Heart right ventricle (tissue), 16 donors: ENCODE data around the gene PNPLA2. TPM values are rescaled to one million over a fixed set of nuclear protein-coding genes. Genes with fewer than 3 reads are reported as not detected.

ENCODE experiments used
- ATAC-seq, 8 donors: fragments of 200-7000 bp; cut with Tn5 transposase; one replicate each; pipeline ENCODE4 v1.9.1; 2020; ENCODE audit warnings: mild to moderate bottlenecking in 8 of 8, moderate library complexity in 8 of 8, moderate number of reproducible peaks in 1 of 8
- DNase-seq, 2 donors: peaks; one replicate each; pipeline ENCODE4 v3.0.0-alpha.2; 2020
- H3K27ac ChIP-seq, 10 donors: fragments of 200-600 bp; sonication (generic) in 2 of 10; one replicate each; pipeline versions ENCODE4 v1.5.0 to v1.8.0; 2020 to 2022; ENCODE audit warnings: mild to moderate bottlenecking in 3 of 10
- H3K27me3 ChIP-seq, 7 donors: fragments of 200-600 bp; one replicate each; pipeline ENCODE4 v1.8.0; 2021 to 2022; ENCODE audit warnings: mild to moderate bottlenecking in 2 of 7
- H3K36me3 ChIP-seq, 9 donors: fragments of 200-600 bp; sonication (generic) in 1 of 9; one replicate each; pipeline versions ENCODE4 v1.5.0 to v1.8.0; 2020 to 2022; ENCODE audit warnings: mild to moderate bottlenecking in 2 of 9
- H3K4me1 ChIP-seq, 9 donors: fragments of 200-600 bp; sonication (generic) in 1 of 9; one replicate each; pipeline versions ENCODE4 v1.5.0 to v1.8.0; 2020 to 2022; ENCODE audit warnings: mild to moderate bottlenecking in 4 of 9
- H3K4me3 ChIP-seq, 10 donors: fragments of 200-600 bp; sonication (generic) in 2 of 10; one replicate each; pipeline versions ENCODE4 v1.5.0 to v1.8.0; 2020 to 2022; ENCODE audit warnings: mild to moderate bottlenecking in 7 of 10, moderate library complexity in 2 of 10
- H3K9me3 ChIP-seq, 11 donors: fragments of 200-600 bp in 10 of 11; sonication (generic) in 2 of 11; one replicate each; pipeline versions ENCODE4 v1.5.0 to v1.8.0; 2013 to 2022; ENCODE audit warnings: mild to moderate bottlenecking in 2 of 11, control low read depth in 1 of 11, moderate library complexity in 1 of 11
- CTCF ChIP-seq, 9 donors: fragments of 200-600 bp; sonication (generic) in 2 of 9; IDR thresholded peaks; one replicate each; pipeline versions ENCODE4 v1.5.0 to v1.8.0; 2021 to 2022; ENCODE audit warnings: antibody characterized with exemption in 9 of 9, mild to moderate bottlenecking in 5 of 9, moderate library complexity in 1 of 9
- WGBS, 2 donors: extraction: QIAGEN DNeasy Blood & Tissue Kit; methylation state at CpG; one replicate each; pipeline ENCODE4 v1.1.7; 2013; ENCODE audit warnings: inconsistent platforms in 1 of 2; 5-methylcytosine and 5-hydroxymethylcytosine counted together
- intact Hi-C, 10 donors: fragments of 100-400 bp; cut with DNase I; formaldehyde crosslinking; loops; one replicate each; pipeline versions ENCODE4 v1.11.1 to v1.14.2; 2022
- polyA plus RNA-seq, 2 donors: library from polyadenylated mRNA; stranded (reverse); fragments of 200-250 nt; gene quantifications; one replicate each; pipeline ENCODE4 v1.2.3, GENCODE V29; 2013
- total RNA-seq, 10 donors: library from RNA; stranded (reverse); fragmentation: NEBNext Ultra II Directional in 3 of 10; extraction: Animal tissue kit (Norgen Biotek cat#: 25700) in 3 of 10; gene quantifications; one replicate each; pipeline versions ENCODE4 v1.2.1 to v1.2.4, GENCODE V29; 2021 to 2023
- donor health status: Arrhythmogenic right ventricular cardiomyopathy.
- donor health status: ischemic (EF 13 %, LVEDD 7.1; RV severe dilation, severe dysfunction).
- donor health status: healthy with polysubstance abuse.
- donor health status: DM: no; HTN: yes; CAD: no.
- donor health status: DM: no; HTN: no; CAD: no.
- donor health status: ischemic (EF 25% LVEDD 6.9; RV normal size, moderate dysfunction).
- donor health status: ischemic (EF 25% LVEDD 5.7; RV mildly dilated, moderate dysfunction).
- donor health status: healthy.
- donor health status: DM: yes; HTN: yes; CAD: no.
- donor health status: Ischemic cardiomyopathy.
- donor health status: ischemic (EF 35%, LVEDD 5.7; RV mildly dilated, moderate dysfunction).
- donor health status: nonischemic (EF 11% LVEDD 7.7; RV severe dilation, severe dysfunction).
- donor health status: DM: yes; HTN: yes; CAD: no.
- donor health status: PGD.
- donor health status: ischemic (EF 29% LVEDD 5.4; RV normal size, mild dysfunction).
- donor health status: nonischemic (EF 23%, LVEDD 6.1; RV moderate dilation, normal function).

The PNPLA2 gene
- total and polyA plus RNA-seq, 12 donors, result 114 to 359 (median 247) TPM

DNA sequence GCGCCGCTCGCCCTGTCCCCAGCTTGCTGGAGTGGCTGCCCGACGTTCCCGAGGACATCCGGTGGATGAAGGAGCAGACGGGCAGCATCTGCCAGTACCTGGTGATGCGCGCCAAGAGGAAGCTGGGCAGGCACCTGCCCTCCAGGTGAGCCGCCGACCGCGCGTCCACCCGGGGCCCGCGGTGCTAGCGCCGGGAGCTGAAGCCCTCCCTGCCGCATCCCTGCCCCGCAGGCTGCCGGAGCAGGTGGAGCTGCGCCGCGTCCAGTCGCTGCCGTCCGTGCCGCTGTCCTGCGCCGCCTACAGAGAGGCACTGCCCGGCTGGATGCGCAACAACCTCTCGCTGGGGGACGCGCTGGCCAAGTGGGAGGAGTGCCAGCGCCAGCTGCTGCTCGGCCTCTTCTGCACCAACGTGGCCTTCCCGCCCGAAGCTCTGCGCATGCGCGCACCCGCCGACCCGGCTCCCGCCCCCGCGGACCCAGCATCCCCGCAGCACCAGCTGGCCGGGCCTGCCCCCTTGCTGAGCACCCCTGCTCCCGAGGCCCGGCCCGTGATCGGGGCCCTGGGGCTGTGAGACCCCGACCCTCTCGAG, 5.7 kb downstream of the PNPLA2 start:
- DNase-seq, result no peak
- H3K27me3 ChIP-seq, result peaks cover 0 to 32% (median 0%) of the 10 kb centered on the region in 7 donors
- peaks cover 0 to 46% (median 20%) of the 10 kb centered on the region in 9 donors for H3K36me3 ChIP-seq
- ATAC-seq, result no peak
- peaks cover 37 to 82% (median 64%) of the 10 kb centered on the region in 9 donors for H3K4me1 ChIP-seq
- intact Hi-C loops, result no loop called here
- no peaks in the 10 kb centered on the region for H3K9me3 ChIP-seq
- H3K4me3 ChIP-seq, result no peak overlapping the region
- WGBS, 2 donors, result 74 to 81% methylated on average over 53 to 59 of the region's 59 CpGs
- no peak for TF ChIP-seq CTCF (IDR thresholded peaks at IDR 0.05)
- no peak overlapping the region for H3K27ac ChIP-seq

DNA sequence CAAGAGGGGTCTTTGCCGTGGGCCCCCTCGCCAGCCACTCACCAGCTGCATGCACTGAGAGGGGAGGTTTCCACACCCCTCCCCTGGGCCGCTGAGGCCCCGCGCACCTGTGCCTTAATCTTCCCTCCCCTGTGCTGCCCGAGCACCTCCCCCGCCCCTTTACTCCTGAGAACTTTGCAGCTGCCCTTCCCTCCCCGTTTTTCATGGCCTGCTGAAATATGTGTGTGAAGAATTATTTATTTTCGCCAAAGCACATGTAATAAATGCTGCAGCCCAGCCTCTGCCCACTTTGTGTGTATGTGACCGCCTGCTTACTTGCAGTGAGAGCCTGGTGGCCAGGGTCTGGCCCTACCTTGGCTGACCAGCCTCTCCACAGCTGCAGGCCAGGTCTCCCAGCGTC, 6.2 kb downstream of the PNPLA2 start:
- H3K27ac ChIP-seq, result no peak overlapping the region
- no peaks in the 10 kb centered on the region for H3K9me3 ChIP-seq
- peaks cover 0 to 38% (median 0%) of the 10 kb centered on the region in 7 donors for H3K27me3 ChIP-seq
- DNase-seq, result no peak
- peaks cover 0 to 46% (median 20%) of the 10 kb centered on the region in 9 donors for H3K36me3 ChIP-seq
- peaks cover 42 to 87% (median 69%) of the 10 kb centered on the region in 9 donors for H3K4me1 ChIP-seq
- no peak for TF ChIP-seq CTCF (IDR thresholded peaks at IDR 0.05)
- 82 to 92% methylated on average over 11 of the region's 11 CpGs for WGBS, 2 donors
- intact Hi-C loops, result no loop called here
- ATAC-seq, result no peak
- H3K4me3 ChIP-seq, result no peak overlapping the region

DNA sequence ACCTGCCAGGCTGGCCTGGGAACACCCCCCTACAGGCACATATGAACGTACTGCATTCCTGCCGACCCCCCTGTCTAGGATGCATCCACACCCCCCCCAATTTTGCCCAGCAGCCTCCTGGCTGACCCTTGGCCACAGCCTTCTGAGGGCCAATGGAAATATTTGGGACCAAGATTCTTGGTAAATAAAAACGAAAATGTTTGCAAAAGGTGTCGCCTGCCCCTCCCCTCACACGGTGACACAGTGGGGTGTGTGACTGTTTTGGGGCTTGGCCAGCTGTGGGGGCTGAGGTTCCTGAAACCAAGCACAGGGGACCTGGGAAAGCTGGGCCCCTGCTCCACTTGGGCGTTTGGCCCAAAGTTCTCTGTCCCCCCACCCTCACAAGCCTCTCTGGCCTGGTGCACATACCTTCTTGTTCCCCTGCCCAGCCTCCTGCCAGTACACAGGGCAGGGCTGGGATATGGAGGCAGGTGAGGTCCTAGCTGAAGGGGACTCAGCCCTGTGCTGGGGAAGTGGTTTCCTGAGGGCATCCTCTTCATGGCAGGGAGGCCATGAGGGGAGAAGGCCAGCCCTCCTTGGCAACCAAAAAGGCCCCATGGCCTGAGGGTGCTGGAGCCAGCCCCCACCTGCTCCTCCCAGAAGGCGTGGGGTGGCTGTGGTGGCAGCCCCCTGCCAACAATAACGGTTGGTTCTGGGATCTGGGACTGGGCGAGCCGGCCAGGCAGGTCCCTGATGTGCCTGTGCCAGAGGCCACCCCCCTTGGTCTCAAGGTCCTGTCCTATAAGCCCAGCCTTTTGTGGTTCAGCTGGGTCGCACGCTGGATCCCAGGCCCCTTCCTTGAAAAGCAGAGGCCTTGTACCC, 6.9 kb downstream of the PNPLA2 start:
- DNase-seq (no peak), ATAC-seq (no peak)
- H3K27me3 ChIP-seq, result peaks cover 0 to 44% (median 0%) of the 10 kb centered on the region in 7 donors
- H3K9me3 ChIP-seq, result no peaks in the 10 kb centered on the region
- H3K4me1 ChIP-seq, result peaks cover 42 to 88% (median 70%) of the 10 kb centered on the region in 9 donors
- intact Hi-C loops, result no loop called here
- H3K4me3 ChIP-seq, result no peak overlapping the region
- 81 to 89% methylated on average over 12 of the region's 12 CpGs for WGBS, 2 donors
- peaks cover 0 to 46% (median 20%) of the 10 kb centered on the region in 9 donors for H3K36me3 ChIP-seq
- H3K27ac ChIP-seq, result peak overlapping the region in 5 of 10 donors; percentile 85 to 90 (median 89)
- no peak for TF ChIP-seq CTCF (IDR thresholded peaks at IDR 0.05)

DNA sequence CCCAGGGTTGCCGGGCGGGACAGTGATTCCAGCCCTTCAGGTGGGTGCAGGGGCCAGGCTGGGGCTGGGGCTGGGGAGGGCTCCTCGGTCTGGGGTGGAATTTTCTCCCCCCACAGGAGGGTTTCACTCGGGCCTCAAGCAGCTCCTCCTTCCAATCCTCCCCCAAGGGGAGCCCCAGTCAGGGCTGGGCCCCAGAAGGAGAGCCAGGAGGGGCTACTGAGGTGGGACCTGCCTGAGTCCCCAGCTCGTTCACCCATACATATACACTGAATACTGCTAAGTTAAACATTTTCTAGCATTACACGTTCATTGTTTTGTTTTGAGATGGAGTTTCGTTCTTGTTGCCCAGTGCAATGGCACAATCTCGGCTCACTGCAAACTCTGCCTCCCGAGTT, 7.5 kb downstream of the PNPLA2 start:
- intact Hi-C loops, result no loop called here
- ATAC-seq, result no peak
- H3K27ac ChIP-seq, result peak overlapping the region in 8 of 10 donors; percentile 72 to 90 (median 88)

More for the DNA sequence above, 7.5 kb downstream of the PNPLA2 start:
- peaks cover 40 to 88% (median 70%) of the 10 kb centered on the region in 9 donors for H3K4me1 ChIP-seq
- peaks cover 0 to 46% (median 20%) of the 10 kb centered on the region in 9 donors for H3K36me3 ChIP-seq
- TF ChIP-seq CTCF (IDR thresholded peaks at IDR 0.05), result no peak
- H3K9me3 ChIP-seq, result no peaks in the 10 kb centered on the region
- H3K27me3 ChIP-seq, result peaks cover 0 to 50% (median 0%) of the 10 kb centered on the region in 7 donors
- DNase-seq, result no peak
- H3K4me3 ChIP-seq, result peak overlapping the region in 3 of 10 donors; percentile 58 to 60 (median 60)
- 81 to 83% methylated on average over 9 of the region's 9 CpGs for WGBS, 2 donors
